ENCODE results near the gene SYTL2. TPM values are rescaled to one million over a fixed set of nuclear protein-coding genes. Genes with fewer than 3 reads are reported as not detected.

SYTL2 gene
- total RNA-seq, 3 donors from 2014 or later: 2.7 to 5.8 (median 2.7) TPM

DNA sequence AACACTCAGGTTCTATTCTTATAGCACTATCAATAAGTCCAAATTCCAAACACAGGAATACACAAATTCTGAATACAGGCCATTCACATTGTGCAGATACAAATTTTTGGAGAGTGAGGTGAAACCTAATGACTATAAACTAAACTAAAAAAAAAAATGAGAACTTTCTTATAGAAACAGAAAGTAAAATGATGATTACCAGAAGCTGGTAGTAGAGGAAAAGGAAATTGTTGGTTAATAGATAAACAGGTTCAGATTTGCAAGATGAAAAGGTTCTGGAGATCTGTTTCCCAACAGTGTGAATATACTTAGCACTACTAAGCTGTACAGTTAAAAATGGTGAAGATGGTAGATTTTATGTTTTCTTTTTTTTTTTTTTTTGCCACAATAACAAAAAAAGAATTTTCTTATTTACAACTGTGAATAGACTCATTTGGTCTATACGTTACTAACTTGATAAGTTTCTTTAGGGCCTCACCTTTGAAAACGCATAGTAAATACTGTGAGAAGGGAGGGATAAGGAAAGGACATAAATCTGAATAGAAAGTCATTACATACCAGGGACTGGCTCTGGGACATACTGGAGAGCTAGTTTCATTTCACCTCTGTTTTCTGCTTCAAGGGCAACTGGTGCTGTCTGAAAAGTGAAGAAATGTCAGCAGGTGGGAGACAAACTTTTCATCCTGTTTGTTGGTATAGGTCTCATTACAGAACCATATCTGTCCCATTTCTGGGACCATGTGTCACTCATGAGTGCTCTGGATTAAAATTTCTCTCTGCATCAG lies 110.8 kb downstream of the SYTL2 start:
- Mint-ChIP-seq H3K4me3 (peak overlapping the region; percentile 42), H3K4me1 (ENCODE audit: low read depth) (peaks cover 35% of the 10 kb centered on the region), H3K9me3 (no peaks in the 10 kb centered on the region), H3K36me3 (ENCODE audit: insufficient read depth) (peaks cover 14% of the 10 kb centered on the region), H3K27me3 (ENCODE audit: low read depth) (no peaks in the 10 kb centered on the region)
- ATAC-seq (peak; percentile 53 to 59), DNase-seq (no peak)

- peaks cover 35% of the 10 kb centered on the region for H3K4me1 Mint-ChIP-seq (ENCODE audit: low read depth)
- H3K27me3 Mint-ChIP-seq (ENCODE audit: low read depth): no peaks in the 10 kb centered on the region
- ATAC-seq (peak in 1 of 2 donors; percentile 35), DNase-seq (no peak)
- H3K4me3 Mint-ChIP-seq: no peak overlapping the region
- H3K36me3 Mint-ChIP-seq (ENCODE audit: insufficient read depth): peaks cover 6% of the 10 kb centered on the region
- no peaks in the 10 kb centered on the region for H3K9me3 Mint-ChIP-seq
Observed at GRCh38 chr11:85698195-85698594, 112.7 kb downstream of the SYTL2 start.

GRCh38 chr11:85697747-85698146 lies 113.2 kb downstream of the SYTL2 start:
- Mint-ChIP-seq H3K9me3 (no peaks in the 10 kb centered on the region), H3K27me3 (ENCODE audit: low read depth) (no peaks in the 10 kb centered on the region), H3K4me3 (no peak overlapping the region), H3K36me3 (ENCODE audit: insufficient read depth) (peaks cover 3% of the 10 kb centered on the region), H3K4me1 (ENCODE audit: low read depth) (peaks cover 35% of the 10 kb centered on the region)
- DNase-seq: no peak
- peak; percentile 40 to 46 for ATAC-seq

DNA sequence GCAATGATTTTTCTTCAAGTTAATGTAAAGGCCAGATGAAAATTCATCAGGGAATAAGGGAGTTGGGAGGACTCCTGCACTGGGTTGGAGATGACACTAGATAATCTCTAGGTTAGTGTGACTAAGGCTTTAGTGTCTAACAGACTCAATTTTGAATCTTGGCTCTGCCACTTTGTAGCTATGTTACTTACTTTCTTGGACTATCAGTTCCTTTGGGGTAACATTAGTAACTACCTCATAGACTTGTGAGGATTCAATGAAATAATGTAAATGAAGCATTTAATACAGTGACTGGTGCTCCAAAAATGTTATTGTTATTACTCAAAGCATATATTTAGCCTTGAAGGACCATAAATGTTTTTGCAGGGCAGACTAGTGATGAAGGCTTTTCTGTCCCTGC lies 115.4 kb downstream of the SYTL2 start:
- no peaks in the 10 kb centered on the region for H3K9me3 Mint-ChIP-seq
- no peak for DNase-seq
- peaks cover 3% of the 10 kb centered on the region for H3K36me3 Mint-ChIP-seq (ENCODE audit: insufficient read depth)
- peaks cover 30% of the 10 kb centered on the region for H3K4me1 Mint-ChIP-seq (ENCODE audit: low read depth)
- no peaks in the 10 kb centered on the region for H3K27me3 Mint-ChIP-seq (ENCODE audit: low read depth)
- H3K4me3 Mint-ChIP-seq: no peak overlapping the region
- no peak for ATAC-seq

DNA sequence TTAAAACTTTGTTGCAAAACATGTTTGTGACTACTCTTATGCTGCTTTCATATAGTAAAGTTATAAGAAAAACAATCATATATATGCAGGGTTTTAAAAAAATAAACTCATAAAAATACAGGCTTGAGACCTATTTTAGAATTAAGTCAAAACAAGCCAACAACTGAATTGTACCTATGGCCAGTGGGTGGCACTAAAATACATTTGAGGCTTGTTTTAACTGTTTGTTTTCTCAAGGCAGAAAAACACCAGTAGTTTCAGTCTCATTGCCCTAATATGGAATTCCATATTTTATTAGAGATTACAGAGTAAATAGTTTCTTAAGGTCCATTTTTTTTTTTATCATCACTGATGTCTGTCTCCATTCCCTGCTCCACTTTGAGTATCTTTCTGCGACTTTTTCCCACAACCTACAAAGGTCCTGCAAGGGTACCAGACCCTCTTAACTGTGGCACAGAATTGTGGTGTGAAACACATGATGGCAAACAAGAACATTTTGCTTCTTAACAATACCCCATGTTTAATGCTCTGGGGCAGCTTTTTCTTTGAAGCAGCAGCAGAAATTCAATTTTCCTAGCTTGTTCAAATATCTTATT lies 116.5 kb downstream of the SYTL2 start:
- no peaks in the 10 kb centered on the region for H3K9me3 Mint-ChIP-seq
- H3K27me3 Mint-ChIP-seq (ENCODE audit: low read depth): no peaks in the 10 kb centered on the region
- H3K36me3 Mint-ChIP-seq (ENCODE audit: insufficient read depth): peaks cover 4% of the 10 kb centered on the region
- ATAC-seq: no peak
- DNase-seq: no peak
- peaks cover 19% of the 10 kb centered on the region for H3K4me1 Mint-ChIP-seq (ENCODE audit: low read depth)
- H3K4me3 Mint-ChIP-seq: no peak overlapping the region

GRCh38 chr11:85685820-85686459 lies 125.0 kb downstream of the SYTL2 start, which contains the start of gene CCDC89:
TSS of gene CCDC89 (minus strand) at chr11:85686195. CDS start at chr11:85686130, 65 bp downstream.
- no peak for ATAC-seq
- Mint-ChIP-seq H3K27me3 (ENCODE audit: low read depth) (peaks cover 8% of the 10 kb centered on the region), H3K36me3 (ENCODE audit: insufficient read depth) (peaks cover 2% of the 10 kb centered on the region), H3K4me1 (ENCODE audit: low read depth) (peaks cover 13% of the 10 kb centered on the region), H3K9me3 (no peaks in the 10 kb centered on the region), H3K4me3 (no peak within 1 kb of the TSS)
- no peak for DNase-seq

GRCh38 chr11:85685125-85685819 lies 125.7 kb downstream of the SYTL2 start:
- Mint-ChIP-seq H3K36me3 (ENCODE audit: insufficient read depth) (peaks cover 1% of the 10 kb centered on the region), H3K9me3 (no peaks in the 10 kb centered on the region), H3K4me1 (ENCODE audit: low read depth) (peaks cover 13% of the 10 kb centered on the region), H3K4me3 (no peak overlapping the region), H3K27me3 (ENCODE audit: low read depth) (peaks cover 10% of the 10 kb centered on the region)
- ATAC-seq: no peak
- no peak for DNase-seq

- ATAC-seq (peak; percentile 92 to 95), DNase-seq (peak; percentile 63)
- H3K27me3 Mint-ChIP-seq (ENCODE audit: low read depth): peaks cover 11% of the 10 kb centered on the region
- H3K4me1 Mint-ChIP-seq (ENCODE audit: low read depth): peaks cover 13% of the 10 kb centered on the region
- no peaks in the 10 kb centered on the region for H3K36me3 Mint-ChIP-seq (ENCODE audit: insufficient read depth)
- H3K9me3 Mint-ChIP-seq: no peaks in the 10 kb centered on the region
- H3K4me3 Mint-ChIP-seq: peak overlapping the region; percentile 82
Observed at GRCh38 chr11:85682330-85683305, 128.3 kb downstream of the SYTL2 start.

DNA sequence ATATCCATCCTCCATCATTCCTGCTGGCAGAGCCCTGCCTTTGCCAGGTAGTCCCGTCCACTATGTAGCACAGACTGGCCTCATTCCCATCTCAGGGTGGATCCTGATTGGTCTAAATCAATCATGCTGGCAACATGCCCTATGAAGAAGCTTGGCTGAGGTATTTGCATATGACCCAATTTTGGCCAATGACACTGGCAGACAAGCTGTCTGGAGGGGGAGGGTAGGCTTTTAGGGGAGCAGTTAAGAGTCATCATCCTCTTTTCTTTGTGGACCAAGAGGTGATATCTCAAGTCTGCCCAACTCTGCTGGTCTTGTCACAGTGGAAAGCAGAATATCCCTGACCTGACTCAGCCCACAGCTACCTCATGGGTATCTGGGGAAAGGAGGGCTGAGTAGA lies 130.0 kb downstream of the SYTL2 start:
- ATAC-seq (peak in 1 of 2 donors; percentile 33), DNase-seq (no peak)
- Mint-ChIP-seq H3K4me1 (ENCODE audit: low read depth) (peaks cover 13% of the 10 kb centered on the region), H3K4me3 (no peak overlapping the region), H3K9me3 (no peaks in the 10 kb centered on the region), H3K36me3 (ENCODE audit: insufficient read depth) (no peaks in the 10 kb centered on the region), H3K27me3 (ENCODE audit: low read depth) (peaks cover 11% of the 10 kb centered on the region)

DNA sequence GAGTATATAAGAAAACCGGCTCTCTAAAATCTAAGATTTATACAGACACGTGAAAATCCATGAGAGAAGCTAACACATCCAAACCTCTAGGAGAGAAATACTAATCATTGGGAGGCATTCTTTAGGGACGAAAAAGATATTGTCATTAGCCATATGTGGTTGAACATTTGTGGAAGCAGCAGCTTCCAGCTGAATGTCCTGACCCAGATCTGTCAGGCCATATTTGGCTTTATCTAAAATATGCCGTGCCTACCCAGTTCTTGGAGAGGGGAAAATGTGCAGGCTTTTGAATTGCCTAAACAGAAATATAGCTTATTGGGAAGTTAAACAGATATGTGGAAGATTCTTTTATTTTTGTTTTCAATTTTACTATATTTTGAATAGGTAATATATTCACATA lies 131.4 kb downstream of the SYTL2 start:
- DNase-seq: no peak
- ATAC-seq: no peak
- Mint-ChIP-seq H3K4me1 (ENCODE audit: low read depth) (peaks cover 13% of the 10 kb centered on the region), H3K27me3 (ENCODE audit: low read depth) (peaks cover 11% of the 10 kb centered on the region), H3K4me3 (no peak overlapping the region), H3K36me3 (ENCODE audit: insufficient read depth) (no peaks in the 10 kb centered on the region), H3K9me3 (no peaks in the 10 kb centered on the region)

GRCh38 chr11:85673393-85673792 lies 137.5 kb downstream of the SYTL2 start:
- DNase-seq (no peak), ATAC-seq (peak in 1 of 2 donors; percentile 80)
- Mint-ChIP-seq H3K4me1 (ENCODE audit: low read depth) (no peaks in the 10 kb centered on the region), H3K4me3 (no peak overlapping the region), H3K27me3 (ENCODE audit: low read depth) (peaks cover 2% of the 10 kb centered on the region), H3K9me3 (no peaks in the 10 kb centered on the region), H3K36me3 (ENCODE audit: insufficient read depth) (no peaks in the 10 kb centered on the region)

GRCh38 chr11:85672105-85672902 lies 138.6 kb downstream of the SYTL2 start:
- Mint-ChIP-seq H3K36me3 (ENCODE audit: insufficient read depth) (no peaks in the 10 kb centered on the region), H3K4me1 (ENCODE audit: low read depth) (no peaks in the 10 kb centered on the region), H3K27me3 (ENCODE audit: low read depth) (peaks cover 2% of the 10 kb centered on the region), H3K4me3 (no peak overlapping the region), H3K9me3 (no peaks in the 10 kb centered on the region)
- no peak for ATAC-seq
- DNase-seq: no peak
